GM19099 (cell line): ENCODE data around the gene ADAMTSL4.

Experiments used
- POLR2A ChIP-seq: IDR thresholded peaks from 3 replicates; pipeline ENCODE4 v1.6.1; 2011; ENCODE audit warnings: low read depth; ENCODE audit not compliant: insufficient read length; ENCODE audit errors: extremely low read depth

ADAMTSL4 gene

DNA sequence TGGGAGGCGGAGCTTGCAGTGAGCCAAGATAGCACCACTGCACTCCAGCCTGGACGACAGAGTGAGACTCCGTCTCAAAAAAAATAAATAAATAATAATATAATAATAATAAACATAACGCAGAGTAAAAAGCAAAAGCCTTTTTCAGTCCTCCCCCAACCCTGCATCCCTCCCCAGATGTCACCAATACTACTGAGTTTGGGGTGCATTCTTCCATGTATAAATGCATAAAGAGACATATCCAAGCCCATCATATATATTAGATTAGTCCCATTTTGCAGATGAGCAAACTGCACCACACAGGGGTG lies 930 bp upstream of the ADAMTSL4 start:
- no peak for TF ChIP-seq POLR2A

DNA sequence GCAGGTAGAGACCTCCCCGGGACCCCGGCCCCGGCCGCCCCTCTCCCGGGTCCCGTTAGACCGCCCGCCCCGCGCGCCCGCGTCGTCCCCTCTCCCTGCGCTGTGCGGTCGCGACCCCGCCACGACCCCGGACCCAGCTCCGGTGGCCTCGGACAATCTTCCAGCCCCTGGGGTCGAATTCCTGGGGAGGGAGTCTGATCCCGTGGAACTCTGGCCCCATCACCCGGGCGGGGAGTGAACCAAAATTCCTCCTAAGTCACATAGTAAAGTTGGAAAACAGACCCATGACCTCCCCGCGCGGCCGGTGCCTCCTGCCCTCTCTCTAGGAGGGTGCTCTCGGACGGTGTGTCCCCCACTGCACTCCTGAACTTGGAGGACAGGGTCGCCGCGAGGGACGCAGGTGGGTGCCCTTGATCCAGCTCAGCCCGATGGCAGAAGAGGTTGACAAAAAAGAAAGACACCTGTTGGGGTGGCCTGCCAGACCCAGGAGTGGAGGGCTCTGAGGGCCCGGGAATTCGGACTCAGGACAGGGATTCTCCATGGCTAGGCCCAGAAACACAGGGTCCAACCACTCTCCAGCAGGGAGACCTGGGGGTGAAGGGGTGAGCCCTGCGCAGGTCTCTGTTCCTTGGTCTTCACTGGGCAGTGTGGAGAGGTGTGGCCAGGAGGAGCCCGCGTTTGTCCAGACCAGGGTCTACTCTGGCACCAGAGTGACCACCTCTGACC lies 451 bp downstream of the ADAMTSL4 start:
- TF ChIP-seq POLR2A, result no peak

GRCh38 chr1:150550222-150551050 lies 1.2 kb downstream of the ADAMTSL4 start:
- no peak for TF ChIP-seq POLR2A

GRCh38 chr1:150551051-150551783 lies 2.0 kb downstream of the ADAMTSL4 start:
- no peak for TF ChIP-seq POLR2A

DNA sequence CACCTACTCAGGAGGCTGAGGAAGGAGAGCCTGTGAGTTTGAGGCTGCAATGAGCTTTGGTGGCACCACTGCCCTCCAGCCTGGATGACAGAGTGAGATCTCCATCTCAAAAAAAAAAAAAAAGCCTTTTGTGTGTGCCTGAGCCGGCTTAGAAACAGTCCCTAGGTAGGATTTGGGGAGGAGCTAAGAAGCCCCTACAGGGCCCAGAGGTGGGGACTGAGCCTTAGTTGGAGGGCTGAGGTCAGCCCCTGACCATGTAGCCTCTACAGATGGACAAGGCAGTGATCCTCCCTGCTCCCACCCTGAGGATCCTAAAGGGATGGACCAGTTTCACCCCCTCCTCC lies 2.5 kb downstream of the ADAMTSL4 start:
- TF ChIP-seq POLR2A, result no peak

DNA sequence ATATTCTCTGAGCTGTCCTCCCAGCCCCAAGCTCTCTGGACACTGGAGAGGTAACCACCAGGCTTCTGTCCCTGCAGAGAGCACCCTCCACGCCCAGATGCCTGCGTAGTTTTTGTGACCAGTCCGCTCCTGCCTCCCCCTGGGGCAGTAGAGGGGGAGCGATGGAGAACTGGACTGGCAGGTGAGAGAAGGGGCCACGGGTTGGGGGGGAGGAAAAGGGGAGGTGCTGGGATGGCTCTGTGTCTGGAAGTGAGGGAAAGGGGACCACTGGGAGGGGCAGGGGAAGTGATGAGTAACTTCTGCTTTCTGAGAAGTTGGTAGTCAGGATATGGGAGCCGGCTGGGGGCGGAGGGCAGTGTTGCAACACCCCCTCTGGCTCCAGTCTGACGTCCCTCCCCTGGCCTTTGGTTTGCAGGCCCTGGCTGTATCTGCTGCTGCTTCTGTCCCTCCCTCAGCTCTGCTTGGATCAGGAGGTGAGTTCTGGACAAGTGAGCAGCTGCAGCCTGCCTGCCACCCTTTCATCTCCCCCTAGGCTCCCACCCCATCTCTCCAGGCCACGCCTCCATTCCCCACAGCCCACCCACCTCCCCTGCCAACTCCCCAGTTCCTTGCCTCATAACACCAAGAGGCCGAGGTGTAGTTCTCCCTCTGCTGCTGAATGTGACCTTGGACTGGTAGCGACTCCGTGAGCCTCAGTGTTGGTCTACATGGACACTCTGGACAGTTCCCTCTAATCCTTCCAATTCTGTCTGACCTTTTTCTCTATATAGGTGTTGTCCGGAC lies 3.1 kb downstream of the ADAMTSL4 start:
- TF ChIP-seq POLR2A, result no peak

DNA sequence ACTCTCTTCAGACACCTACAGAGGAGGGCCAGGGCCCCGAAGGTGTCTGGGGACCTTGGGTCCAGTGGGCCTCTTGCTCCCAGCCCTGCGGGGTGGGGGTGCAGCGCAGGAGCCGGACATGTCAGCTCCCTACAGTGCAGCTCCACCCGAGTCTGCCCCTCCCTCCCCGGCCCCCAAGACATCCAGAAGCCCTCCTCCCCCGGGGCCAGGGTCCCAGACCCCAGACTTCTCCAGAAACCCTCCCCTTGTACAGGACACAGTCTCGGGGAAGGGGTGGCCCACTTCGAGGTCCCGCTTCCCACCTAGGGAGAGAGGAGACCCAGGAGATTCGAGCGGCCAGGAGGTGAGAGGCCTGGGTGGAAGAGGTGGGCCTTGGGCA lies 3.7 kb downstream of the ADAMTSL4 start:
- TF ChIP-seq POLR2A, result no peak

GRCh38 chr1:150553392-150554085 lies 4.3 kb downstream of the ADAMTSL4 start:
- TF ChIP-seq POLR2A, result no peak

GRCh38 chr1:150554086-150554452 lies 4.9 kb downstream of the ADAMTSL4 start:
- no peak for TF ChIP-seq POLR2A

- TF ChIP-seq POLR2A, result no peak
These were observed 6.2 kb downstream of the ADAMTSL4 start for GRCh38 chr1:150555198-150555970.

DNA sequence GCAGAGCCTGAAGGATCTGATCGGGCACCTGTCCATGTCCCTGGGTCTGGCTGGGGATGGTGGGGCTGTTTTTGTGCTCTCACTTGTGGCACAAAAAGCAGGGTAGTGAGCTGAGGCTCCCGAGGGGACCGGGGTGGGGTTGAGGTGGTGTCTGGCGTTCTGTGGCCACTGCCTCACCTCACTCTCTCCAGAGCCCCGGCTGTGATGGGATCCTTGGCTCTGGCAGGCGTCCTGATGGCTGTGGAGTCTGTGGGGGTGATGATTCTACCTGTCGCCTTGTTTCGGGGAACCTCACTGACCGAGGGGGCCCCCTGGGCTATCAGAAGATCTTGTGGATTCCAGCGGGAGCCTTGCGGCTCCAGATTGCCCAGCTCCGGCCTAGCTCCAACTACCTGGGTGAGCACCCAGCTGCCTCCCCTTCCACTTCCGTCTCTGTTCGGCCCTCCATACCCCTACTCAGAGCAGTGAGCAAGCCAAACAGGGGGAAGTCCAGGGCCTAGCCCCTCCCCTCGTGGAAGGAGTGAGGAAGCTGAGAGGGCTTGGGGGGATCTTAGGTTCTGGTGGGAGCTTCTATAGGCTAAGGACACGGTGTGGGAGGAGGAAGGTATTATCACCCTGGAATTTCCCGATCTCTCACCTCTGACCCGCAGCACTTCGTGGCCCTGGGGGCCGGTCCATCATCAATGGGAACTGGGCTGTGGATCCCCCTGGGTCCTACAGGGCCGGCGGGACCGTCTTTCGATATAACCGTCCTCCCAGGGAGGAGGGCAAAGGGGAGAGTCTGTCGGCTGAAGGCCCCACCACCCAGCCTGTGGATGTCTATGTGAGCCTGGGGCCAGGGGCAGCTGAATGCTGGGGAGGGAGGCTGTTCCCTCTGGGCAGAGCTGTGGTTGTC lies 7.0 kb downstream of the ADAMTSL4 start:
- TF ChIP-seq POLR2A, result no peak

- no peak for TF ChIP-seq POLR2A
These were observed 7.9 kb downstream of the ADAMTSL4 start for GRCh38 chr1:150557065-150557600.

GRCh38 chr1:150557813-150558212 lies 8.6 kb downstream of the ADAMTSL4 start:
- no peak for TF ChIP-seq POLR2A
